Breast epithelium (tissue), 4 donors: Measurements from ENCODE around the gene ASTN1. TPM values are rescaled to one million over a fixed set of nuclear protein-coding genes. Genes with fewer than 3 reads are reported as not detected.

ENCODE experiments used
- DNase-seq, 2 donors: peaks; one replicate each; pipeline ENCODE4 v3.0.0-alpha.2; 2019; ENCODE audit warnings: low spot score in 2 of 2
- H3K27ac ChIP-seq, 2 donors: fragments of 200-600 bp; sonication (generic) in 1 of 2; one replicate each; pipeline ENCODE4 v1.5.1; 2016 to 2019; ENCODE audit warnings: mild to moderate bottlenecking in 1 of 2
- H3K27me3 ChIP-seq, 2 donors: fragments of 200-600 bp; sonication (generic) in 1 of 2; one replicate each; pipeline versions ENCODE4 v1.5.1 to v1.6.0; 2017 to 2019; ENCODE audit warnings: control low read depth in 1 of 2, mild to moderate bottlenecking in 1 of 2
- H3K36me3 ChIP-seq: fragments of 200-600 bp; one replicate; pipeline ENCODE4 v1.5.1; 2019
- H3K4me1 ChIP-seq, 2 donors: fragments of 200-600 bp; sonication (generic); one replicate each; pipeline ENCODE4 v1.5.1; 2016 to 2019; ENCODE audit warnings: control low read depth in 1 of 2
- H3K4me3 ChIP-seq, 3 donors: fragments of 200-600 bp; sonication (generic); 1 replicate in 2 of 3; 2 replicates in 1 of 3; pipeline ENCODE4 v1.5.1; 2016 to 2019; ENCODE audit warnings: mild to moderate bottlenecking in 3 of 3, moderate library complexity in 2 of 3
- H3K9me3 ChIP-seq, 2 donors: fragments of 200-600 bp; sonication (generic) in 1 of 2; one replicate each; pipeline ENCODE4 v1.5.1; 2016 to 2019; ENCODE audit warnings: control low read depth in 1 of 2
- POLR2A ChIP-seq: fragments of 450-650 bp; IDR thresholded peaks from one replicate; pipeline ENCODE4 v1.6.1; 2016; ENCODE audit warnings: antibody characterized with exemption, mild to moderate bottlenecking, moderate library complexity
- POLR2AphosphoS5 ChIP-seq, 3 donors: sonication (generic); formaldehyde crosslinking; IDR thresholded peaks; one replicate each; pipeline ENCODE4 v1.6.1; 2017; ENCODE audit warnings: antibody characterized with exemption in 3 of 3
- intact Hi-C: fragments of 100-400 bp; cut with DNase I; formaldehyde crosslinking; loops from one replicate; pipeline ENCODE4 v1.15.1; 2023; ENCODE audit warnings: low total_unique reads
- total RNA-seq, 3 donors: library from RNA; depleted of rRNA; stranded (reverse); fragments of >200 nt; gene quantifications; one replicate each; pipeline ENCODE4 v1.1.0, GENCODE V29; 2016
- TF ChIP-seq, protein P1 (sequence below), 3 donors: fragments of 450-650 bp; IDR thresholded peaks; one replicate each; pipeline ENCODE4 v1.5.1; 2016 to 2017; ENCODE audit warnings: antibody characterized with exemption in 3 of 3, mild to moderate bottlenecking in 3 of 3, moderate library complexity in 3 of 3

Gene ASTN1
- 1 to 10 TPM in 1 of 3 donors, under 1 TPM in 2; 0.16 to 1.5 (median 0.33) TPM for total RNA-seq

DNA sequence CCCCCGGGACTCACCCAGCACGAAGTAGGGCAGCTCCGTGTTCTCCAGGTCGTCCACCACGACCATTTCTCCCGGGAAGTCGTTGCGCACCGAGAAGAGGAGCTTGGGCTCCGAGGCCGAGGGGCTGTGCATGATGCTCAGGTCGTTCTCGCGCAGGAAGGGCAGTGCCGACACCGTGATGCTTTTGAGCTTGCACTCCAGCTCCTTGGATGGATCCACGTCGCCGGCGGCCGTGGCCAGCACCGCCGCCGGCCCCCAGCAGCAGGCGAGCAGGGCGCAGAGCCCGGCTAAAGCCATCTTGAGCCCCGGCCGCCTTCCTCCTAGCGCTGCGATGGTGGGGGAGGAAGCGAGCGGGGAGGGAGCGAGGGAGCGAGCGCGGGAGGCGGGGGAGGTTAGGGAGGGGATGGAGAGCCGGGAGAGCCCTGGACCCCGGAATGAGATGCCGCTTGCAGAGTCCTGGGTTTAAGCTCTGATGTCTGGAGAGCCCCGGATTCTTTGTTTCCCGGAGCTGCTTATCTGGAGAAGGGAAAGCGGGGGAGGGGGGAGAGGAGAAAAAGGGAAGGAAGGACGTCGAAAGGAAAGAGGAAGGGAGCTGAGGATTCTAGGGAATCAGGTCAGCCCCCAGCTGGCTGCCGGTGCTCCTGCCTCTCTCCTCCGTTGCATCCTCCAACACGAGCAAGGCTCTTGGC lies at the start of gene ASTN1:
Gene ASTN1, minus strand, starts transcription at position 333 of the 689 bp plus-strand sequence. Its CDS starts 36 bp downstream, at position 297.
- Histone ChIP-seq H3K9me3 (no peaks in the 10 kb centered on the region), H3K4me1 (peaks cover 0 to 7% of the 10 kb centered on the region in 2 donors), H3K27me3 (peaks cover 3 to 28% of the 10 kb centered on the region in 2 donors), H3K4me3 (peak within 1 kb of the TSS; percentile 17 to 72 (median 53)), H3K36me3 (no peaks in the 10 kb centered on the region), H3K27ac (no peak within 1 kb of the TSS)
- no peak for TF ChIP-seq POLR2AphosphoS5 (IDR thresholded peaks at IDR 0.05)
- TF ChIP-seq POLR2A: no peak
- TF ChIP-seq, protein P1, sequence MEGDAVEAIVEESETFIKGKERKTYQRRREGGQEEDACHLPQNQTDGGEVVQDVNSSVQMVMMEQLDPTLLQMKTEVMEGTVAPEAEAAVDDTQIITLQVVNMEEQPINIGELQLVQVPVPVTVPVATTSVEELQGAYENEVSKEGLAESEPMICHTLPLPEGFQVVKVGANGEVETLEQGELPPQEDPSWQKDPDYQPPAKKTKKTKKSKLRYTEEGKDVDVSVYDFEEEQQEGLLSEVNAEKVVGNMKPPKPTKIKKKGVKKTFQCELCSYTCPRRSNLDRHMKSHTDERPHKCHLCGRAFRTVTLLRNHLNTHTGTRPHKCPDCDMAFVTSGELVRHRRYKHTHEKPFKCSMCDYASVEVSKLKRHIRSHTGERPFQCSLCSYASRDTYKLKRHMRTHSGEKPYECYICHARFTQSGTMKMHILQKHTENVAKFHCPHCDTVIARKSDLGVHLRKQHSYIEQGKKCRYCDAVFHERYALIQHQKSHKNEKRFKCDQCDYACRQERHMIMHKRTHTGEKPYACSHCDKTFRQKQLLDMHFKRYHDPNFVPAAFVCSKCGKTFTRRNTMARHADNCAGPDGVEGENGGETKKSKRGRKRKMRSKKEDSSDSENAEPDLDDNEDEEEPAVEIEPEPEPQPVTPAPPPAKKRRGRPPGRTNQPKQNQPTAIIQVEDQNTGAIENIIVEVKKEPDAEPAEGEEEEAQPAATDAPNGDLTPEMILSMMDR (IDR thresholded peaks at IDR 0.05): no peak
- no peak for DNase-seq
- intact Hi-C loops: loop anchor here (2.0 kb wide), 1 partner anchor 68 kb away; no protein-coding TSS in a partner anchor

DNA sequence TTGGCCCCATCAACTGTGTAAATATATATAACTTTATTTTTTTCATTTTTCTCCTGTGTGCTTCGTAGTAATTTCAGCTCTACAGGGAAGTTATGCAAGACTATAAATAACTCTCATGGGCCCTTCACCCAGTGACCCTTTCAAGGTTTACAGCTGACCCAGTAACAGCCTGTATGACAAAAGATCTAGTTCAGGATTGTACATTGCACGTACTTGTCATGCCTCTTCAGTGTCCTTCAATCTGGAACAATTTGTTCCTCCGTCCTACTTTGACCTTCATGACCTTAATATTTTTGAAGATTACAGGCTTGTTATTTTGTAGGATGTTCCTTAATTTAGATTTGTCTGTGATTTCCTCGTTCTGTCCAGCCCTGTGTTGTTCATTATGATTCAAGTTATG lies 46.7 kb upstream of the ASTN1 start:
- intact Hi-C loops: no loop called here
- Histone ChIP-seq H3K4me1 (no peaks in the 10 kb centered on the region), H3K9me3 (no peaks in the 10 kb centered on the region), H3K36me3 (no peaks in the 10 kb centered on the region), H3K27ac (no peak overlapping the region), H3K27me3 (no peaks in the 10 kb centered on the region), H3K4me3 (no peak overlapping the region)
- peak in 1 of 3 donors; percentile 30 for TF ChIP-seq POLR2AphosphoS5 (IDR thresholded peaks at IDR 0.05)
- TF ChIP-seq POLR2A: no peak
- DNase-seq: no peak

DNA sequence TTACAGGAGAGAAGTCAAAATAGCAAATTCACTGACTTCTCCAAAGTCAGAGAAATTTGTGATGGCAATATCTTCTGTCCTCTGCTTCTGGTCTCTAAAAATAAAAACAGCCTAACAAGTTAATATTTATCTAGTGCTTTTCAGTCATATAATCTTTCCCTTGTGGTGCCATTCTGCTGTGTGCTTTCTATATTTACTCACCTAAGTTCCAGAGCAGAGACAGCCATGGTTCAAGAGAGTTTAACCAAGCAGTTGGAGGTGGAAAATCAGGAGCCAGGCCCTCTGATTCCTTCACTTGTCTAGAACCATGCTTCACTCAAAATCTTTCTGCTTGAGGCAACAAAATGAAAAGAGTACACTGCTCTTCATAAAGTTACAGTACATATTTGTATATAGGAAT lies 45.6 kb upstream of the ASTN1 start:
- no peaks in the 10 kb centered on the region for H3K9me3 ChIP-seq
- no peaks in the 10 kb centered on the region for H3K4me1 ChIP-seq
- no peak overlapping the region for H3K4me3 ChIP-seq
- TF ChIP-seq POLR2A: no peak
- no peak for TF ChIP-seq POLR2AphosphoS5 (IDR thresholded peaks at IDR 0.05)
- H3K36me3 ChIP-seq: no peaks in the 10 kb centered on the region
- H3K27me3 ChIP-seq: no peaks in the 10 kb centered on the region
- intact Hi-C loops: no loop called here
- H3K27ac ChIP-seq: no peak overlapping the region
- no peak for DNase-seq

DNA sequence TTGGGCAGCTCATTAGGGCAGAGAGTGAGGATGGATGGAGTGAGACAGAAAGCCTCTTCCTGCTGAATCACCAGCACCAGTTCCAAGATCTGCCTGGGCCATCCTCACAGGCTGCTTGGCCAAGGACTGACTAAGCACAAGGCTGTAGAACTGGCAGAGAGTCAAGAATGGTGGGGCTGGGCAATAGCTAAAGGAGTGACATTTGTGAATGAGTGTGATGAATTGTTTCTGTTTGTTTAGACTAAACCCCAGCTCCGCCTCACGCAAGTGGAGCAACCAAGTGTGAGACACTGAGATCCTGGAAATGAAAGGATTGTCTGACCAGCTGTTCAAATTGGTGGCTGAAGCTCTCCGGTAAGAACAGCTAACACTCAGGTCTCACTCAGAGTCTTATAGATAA lies 44.8 kb upstream of the ASTN1 start:
- H3K27me3 ChIP-seq: no peaks in the 10 kb centered on the region
- H3K36me3 ChIP-seq: no peaks in the 10 kb centered on the region
- H3K4me1 ChIP-seq: no peaks in the 10 kb centered on the region
- peak; percentile 23 to 53 for DNase-seq
- TF ChIP-seq POLR2A (no peak), POLR2AphosphoS5 (IDR thresholded peaks at IDR 0.05) (no peak)
- TF ChIP-seq, protein P1 (IDR thresholded peaks at IDR 0.05): no peak
- no peak overlapping the region for H3K27ac ChIP-seq
- H3K4me3 ChIP-seq: no peak overlapping the region
- H3K9me3 ChIP-seq: no peaks in the 10 kb centered on the region
- intact Hi-C loops: no loop called here

DNA sequence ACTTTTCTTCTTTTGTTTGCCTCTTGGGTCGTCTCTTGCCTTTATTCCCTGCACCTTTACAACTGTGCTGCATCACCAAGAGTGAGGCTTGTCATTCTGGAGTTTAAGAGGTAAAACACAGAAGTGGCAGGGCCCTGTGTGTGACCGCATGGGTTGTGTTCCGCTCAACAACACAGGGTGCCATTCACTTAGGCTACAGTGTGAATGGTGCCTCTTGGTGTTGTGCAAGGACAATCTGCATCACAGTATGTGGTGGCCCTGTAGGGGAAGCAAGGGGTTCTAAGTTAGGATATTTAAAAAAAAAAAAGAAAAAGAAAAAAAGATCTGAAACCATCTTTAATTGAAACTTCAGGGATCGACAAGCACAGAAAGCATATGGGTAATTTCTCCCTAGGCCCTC lies 44.4 kb upstream of the ASTN1 start:
- TF ChIP-seq POLR2A (no peak), POLR2AphosphoS5 (IDR thresholded peaks at IDR 0.05) (no peak)
- TF ChIP-seq, protein P1 (IDR thresholded peaks at IDR 0.05): no peak
- no peaks in the 10 kb centered on the region for H3K9me3 ChIP-seq
- no peak overlapping the region for H3K4me3 ChIP-seq
- DNase-seq: no peak
- intact Hi-C loops: no loop called here
- H3K36me3 ChIP-seq: no peaks in the 10 kb centered on the region
- no peaks in the 10 kb centered on the region for H3K27me3 ChIP-seq
- no peak overlapping the region for H3K27ac ChIP-seq
- H3K4me1 ChIP-seq: no peaks in the 10 kb centered on the region

DNA sequence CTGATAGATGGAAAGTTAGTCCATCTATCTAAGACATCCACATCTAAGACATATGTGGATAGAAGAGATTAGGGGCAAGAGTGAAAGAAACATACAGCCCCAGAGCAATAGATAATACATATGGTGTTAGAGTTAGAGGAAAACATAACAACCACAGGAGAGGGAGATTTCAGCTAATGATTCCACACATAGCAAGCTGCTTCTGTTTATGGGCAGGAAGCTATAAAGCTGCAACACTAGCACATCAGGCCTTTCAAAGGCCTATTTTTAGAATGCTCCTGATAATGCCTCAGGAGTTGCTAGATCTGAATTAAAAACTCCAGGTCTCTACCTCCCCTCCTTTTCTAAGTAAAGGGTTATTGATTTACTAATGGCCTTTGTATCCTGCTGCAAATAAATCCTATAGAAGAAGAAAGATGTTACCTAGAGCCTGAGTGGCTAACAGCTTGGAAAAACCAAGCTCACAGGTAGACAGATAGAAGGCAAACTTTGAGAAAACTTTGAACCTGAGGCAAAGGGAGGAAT lies 42.4 kb upstream of the ASTN1 start:
- Histone ChIP-seq H3K4me3 (no peak overlapping the region), H3K9me3 (no peaks in the 10 kb centered on the region), H3K36me3 (no peaks in the 10 kb centered on the region), H3K27me3 (no peaks in the 10 kb centered on the region), H3K27ac (no peak overlapping the region), H3K4me1 (no peaks in the 10 kb centered on the region)
- TF ChIP-seq, protein P1 (IDR thresholded peaks at IDR 0.05): no peak
- no peak for TF ChIP-seq POLR2A
- no peak for TF ChIP-seq POLR2AphosphoS5 (IDR thresholded peaks at IDR 0.05)
- DNase-seq: no peak
- intact Hi-C loops: no loop called here
